Keratinocyte (primary cell): Measurements from ENCODE around the gene TRAPPC6A. TPM values are rescaled to one million over a fixed set of nuclear protein-coding genes. Genes with fewer than 3 reads are reported as not detected.

ENCODE experiments used
- DNase-seq: peaks from one replicate; pipeline ENCODE4 v3.0.0-alpha.2; 2011; ENCODE audit warnings: low read depth, missing footprints, low spot score
- FAIRE-seq: peaks from 2 replicates; lab custom pipeline; 2011; peaks lifted over from hg19 to GRCh38; lab: Jason Lieb, UNC
- H2AFZ ChIP-seq: 2 replicates; pipeline ENCODE4 v1.6.0; 2012; ENCODE audit warnings: low read length, control low read depth, inconsistent platforms; ENCODE audit not compliant: control insufficient read depth
- H3K27ac ChIP-seq: 2 replicates; pipeline ENCODE4 v1.5.1; 2011; ENCODE audit warnings: low read length; ENCODE audit not compliant: control insufficient read depth, insufficient read depth
- H3K27me3 ChIP-seq: 3 replicates; pipeline ENCODE4 v1.6.0; 2011; ENCODE audit warnings: low read length; ENCODE audit not compliant: control insufficient read depth, insufficient read depth; ENCODE audit errors: extremely low read depth
- H3K36me3 ChIP-seq, 2 experiments: 2 replicates in 1 of 2; 3 replicates in 1 of 2; pipeline ENCODE4 v1.5.1; 2011; ENCODE audit warnings: low read length in 2 of 2, mild to moderate bottlenecking in 1 of 2; ENCODE audit not compliant: control insufficient read depth in 2 of 2, insufficient read depth in 2 of 2; ENCODE audit errors: extremely low read depth in 1 of 2
- H3K4me1 ChIP-seq: 3 replicates; pipeline ENCODE4 v1.5.1; 2011; ENCODE audit warnings: low read length; ENCODE audit not compliant: control insufficient read depth, insufficient read depth; ENCODE audit errors: extremely low read depth
- H3K4me2 ChIP-seq: 3 replicates; pipeline ENCODE4 v1.6.0; 2011; ENCODE audit warnings: low read depth, low read length; ENCODE audit not compliant: control insufficient read depth, insufficient read depth; ENCODE audit errors: extremely low read depth
- H3K4me3 ChIP-seq, 3 experiments: fragments of 200-600 bp in 1 of 3; sonication (generic) in 1 of 3; 2 replicates in 2 of 3; 3 replicates in 1 of 3; pipeline ENCODE4 v1.5.1; 2011 to 2016; ENCODE audit warnings: low read length in 3 of 3, mild to moderate bottlenecking in 3 of 3, control low read depth in 2 of 3, inconsistent platforms in 1 of 3, low read depth in 1 of 3, mixed read lengths in 1 of 3, mixed run types in 1 of 3, moderate library complexity in 1 of 3; ENCODE audit not compliant: control insufficient read depth in 2 of 3, insufficient read depth in 2 of 3; ENCODE audit errors: extremely low read depth in 1 of 3
- H3K79me2 ChIP-seq: 2 replicates; pipeline ENCODE4 v1.6.0; 2012; ENCODE audit warnings: low read length; ENCODE audit not compliant: control insufficient read depth, insufficient read depth
- H3K9ac ChIP-seq: 3 replicates; pipeline ENCODE4 v1.6.0; 2011; ENCODE audit warnings: low read length; ENCODE audit not compliant: control insufficient read depth, insufficient read depth; ENCODE audit errors: extremely low read depth
- H3K9me1 ChIP-seq: 3 replicates; pipeline ENCODE4 v1.6.0; 2011; ENCODE audit warnings: low read length; ENCODE audit not compliant: control insufficient read depth, insufficient read depth; ENCODE audit errors: extremely low read depth
- H3K9me3 ChIP-seq: 2 replicates; pipeline ENCODE4 v1.5.1; 2012; ENCODE audit warnings: low read depth, low read length; ENCODE audit not compliant: control insufficient read depth
- H4K20me1 ChIP-seq: 3 replicates; pipeline ENCODE4 v1.6.0; 2011; ENCODE audit warnings: low read length; ENCODE audit not compliant: control insufficient read depth, insufficient read depth; ENCODE audit errors: extremely low read depth
- EZH2 ChIP-seq: IDR thresholded peaks from one replicate; pipeline ENCODE4 v1.6.1; 2012; ENCODE audit warnings: inconsistent platforms, mild to moderate bottlenecking, low read length, moderate library complexity
- dilution Hi-C: fragments of 300-500 bp; cut with MboI; formaldehyde crosslinking; loops from one replicate; pipeline ENCODE4 v1.7.0; 2020; ENCODE audit warnings: low sequenced_read_pairs; ENCODE audit not compliant: extremely low pct_ligation_motif_present
- polyA plus RNA-seq, 5 experiments: library from polyadenylated mRNA; depleted of rRNA in 3 of 5; stranded (reverse) in 3 of 5; stranded (forward) in 1 of 5; unstranded in 1 of 5; fragments of >200 nt; gene quantifications; 1 replicate in 1 of 5; 2 replicates in 3 of 5; 3 replicates in 1 of 5; pipeline versions ENCODE4 v1.2.1 to v1.2.3, GENCODE V29; 2011 to 2012; ENCODE audit warnings: missing spikeins in 2 of 5, low read depth in 1 of 5, low replicate concordance in 1 of 5
- TF ChIP-seq, protein P1 (sequence below), 3 experiments: IDR thresholded peaks in 1 of 3; conservative IDR thresholded peaks in 1 of 3; optimal IDR thresholded peaks in 1 of 3; 2 replicates in 2 of 3; 3 replicates in 1 of 3; pipeline versions ENCODE3 to v1.5.1; 2011; ENCODE audit warnings: low read length in 3 of 3, mild to moderate bottlenecking in 3 of 3, moderate library complexity in 2 of 3, control low read depth in 1 of 3, inconsistent platforms in 1 of 3; ENCODE audit not compliant: insufficient read depth in 2 of 3; ENCODE audit errors: extremely low read depth in 1 of 3

The TRAPPC6A gene
- polyA plus RNA-seq, 1 donor (not counting 4 experiments of a cell fraction or from before 2014, with no cell fraction given), result 4.7 TPM

GRCh38 chr19:45217957-45218334 is 39.9 kb upstream of the TRAPPC6A start:
- Histone ChIP-seq H3K9ac (no peak overlapping the region), H3K36me3 (no peaks in the 10 kb centered on the region), H3K4me3 (no peak overlapping the region), H3K9me3 (no peaks in the 10 kb centered on the region), H3K27me3 (no peaks in the 10 kb centered on the region), H3K27ac (no peak overlapping the region), H3K4me1 (peaks cover 9% of the 10 kb centered on the region), H3K4me2 (no peak overlapping the region), H3K79me2 (no peaks in the 10 kb centered on the region), H4K20me1 (no peaks in the 10 kb centered on the region), H2AFZ (no peak overlapping the region), H3K9me1 (no peaks in the 10 kb centered on the region)
- no peak for TF ChIP-seq EZH2
- TF ChIP-seq, protein P1, sequence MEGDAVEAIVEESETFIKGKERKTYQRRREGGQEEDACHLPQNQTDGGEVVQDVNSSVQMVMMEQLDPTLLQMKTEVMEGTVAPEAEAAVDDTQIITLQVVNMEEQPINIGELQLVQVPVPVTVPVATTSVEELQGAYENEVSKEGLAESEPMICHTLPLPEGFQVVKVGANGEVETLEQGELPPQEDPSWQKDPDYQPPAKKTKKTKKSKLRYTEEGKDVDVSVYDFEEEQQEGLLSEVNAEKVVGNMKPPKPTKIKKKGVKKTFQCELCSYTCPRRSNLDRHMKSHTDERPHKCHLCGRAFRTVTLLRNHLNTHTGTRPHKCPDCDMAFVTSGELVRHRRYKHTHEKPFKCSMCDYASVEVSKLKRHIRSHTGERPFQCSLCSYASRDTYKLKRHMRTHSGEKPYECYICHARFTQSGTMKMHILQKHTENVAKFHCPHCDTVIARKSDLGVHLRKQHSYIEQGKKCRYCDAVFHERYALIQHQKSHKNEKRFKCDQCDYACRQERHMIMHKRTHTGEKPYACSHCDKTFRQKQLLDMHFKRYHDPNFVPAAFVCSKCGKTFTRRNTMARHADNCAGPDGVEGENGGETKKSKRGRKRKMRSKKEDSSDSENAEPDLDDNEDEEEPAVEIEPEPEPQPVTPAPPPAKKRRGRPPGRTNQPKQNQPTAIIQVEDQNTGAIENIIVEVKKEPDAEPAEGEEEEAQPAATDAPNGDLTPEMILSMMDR (optimal IDR thresholded peaks at IDR 0.05 in 1 of 3, IDR thresholded peaks at IDR 0.05 in 1 of 3, conservative IDR thresholded peaks at IDR 0.05 in 1 of 3; ENCODE audit: extremely low read depth in 1 of 3, insufficient read depth in 2 of 3, low read length in 3 of 3), result no peak
- DNase-seq (no peak), FAIRE-seq (no peak)
- dilution Hi-C loops, result no loop called here

DNA sequence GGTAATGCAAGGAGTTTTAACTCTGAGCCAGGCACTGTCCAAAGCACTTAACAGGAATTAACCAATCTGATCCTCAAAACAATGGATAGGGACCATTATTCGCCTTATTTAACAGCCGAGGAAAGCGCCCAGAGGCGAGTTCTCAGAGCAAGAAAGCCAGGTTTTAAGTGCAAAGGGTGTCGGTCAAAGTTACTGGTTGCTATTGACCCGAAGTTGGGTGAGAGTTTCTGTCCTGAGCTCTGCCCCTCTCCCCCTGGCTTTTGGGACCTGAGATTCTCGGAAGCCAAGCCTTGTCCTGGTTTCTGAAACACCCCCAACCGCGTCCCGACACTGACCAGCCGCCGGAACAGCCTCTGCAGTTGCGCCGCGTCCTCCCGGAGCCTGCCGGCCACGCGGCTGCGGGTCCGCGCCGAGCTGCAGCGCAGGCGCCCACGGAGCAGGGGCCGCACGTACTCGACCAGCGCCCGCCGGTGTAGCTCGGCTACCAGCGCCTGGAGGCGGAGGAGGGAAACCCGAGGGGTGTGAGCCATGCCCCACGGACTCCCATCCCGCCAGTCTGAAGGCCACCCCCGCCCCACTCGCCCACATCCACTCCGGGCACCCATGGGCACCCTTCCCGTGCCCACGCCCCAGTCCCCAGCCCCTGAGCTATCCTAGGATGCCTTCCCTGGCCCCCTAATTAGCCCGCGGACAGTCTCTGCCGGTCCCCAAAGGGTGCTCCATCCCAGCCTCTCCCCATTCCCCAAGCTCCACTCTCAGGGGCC is 39.3 kb upstream of the TRAPPC6A start:
- Histone ChIP-seq H3K27ac (no peak overlapping the region), H4K20me1 (no peaks in the 10 kb centered on the region), H3K9ac (no peak overlapping the region), H3K9me3 (no peaks in the 10 kb centered on the region), H3K9me1 (no peaks in the 10 kb centered on the region), H3K4me2 (no peak overlapping the region), H3K4me1 (peaks cover 9% of the 10 kb centered on the region), H2AFZ (no peak overlapping the region), H3K36me3 (no peaks in the 10 kb centered on the region), H3K27me3 (no peaks in the 10 kb centered on the region), H3K79me2 (no peaks in the 10 kb centered on the region), H3K4me3 (no peak overlapping the region)
- no peak for TF ChIP-seq EZH2
- DNase-seq, result no peak
- FAIRE-seq, result no peak
- dilution Hi-C loops, result no loop called here
